Left cardiac atrium (tissue), 4 donors: Measurements from ENCODE around the gene PTGFRN. TPM values are rescaled to one million over a fixed set of nuclear protein-coding genes. Genes with fewer than 3 reads are reported as not detected.

Experiments
- ATAC-seq, 2 donors: fragments of 200-7000 bp; cut with Tn5 transposase; one replicate each; pipeline ENCODE4 v1.9.1; 2020; ENCODE audit warnings: mild to moderate bottlenecking in 2 of 2, moderate library complexity in 2 of 2
- DNase-seq: peaks from one replicate; pipeline ENCODE4 v3.0.0-alpha.2; 2020
- intact Hi-C, 2 donors: fragments of 100-400 bp; cut with DNase I; formaldehyde crosslinking; loops; one replicate each; pipeline versions ENCODE4 v1.14.1 to v1.15.1; 2022 to 2023
- total RNA-seq, 2 donors: library from RNA; stranded (reverse); fragmentation: NEBNext Ultra II Directional; extraction: Animal tissue kit (Norgen Biotek cat#: 25700); gene quantifications; one replicate each; pipeline ENCODE4 v1.2.1, GENCODE V29; 2021
- donor health status: DM: no; HTN: yes; CAD: no.
- donor health status: DM: no; HTN: yes; CAD: no; lungs with severe emphysema.
- donor health status: DM: yes; HTN: yes; CAD: no.
- donor health status: Dilated cardiomyopathy.

Gene PTGFRN
- total RNA-seq, 2 donors from 2014 or later: 159 to 179 TPM

- ATAC-seq (peak; percentile 46 to 53), DNase-seq (peak; percentile 39)
- intact Hi-C loops: no loop called here
Observed at GRCh38 chr1:116983112-116983511, 73.4 kb downstream of the PTGFRN start.

DNA sequence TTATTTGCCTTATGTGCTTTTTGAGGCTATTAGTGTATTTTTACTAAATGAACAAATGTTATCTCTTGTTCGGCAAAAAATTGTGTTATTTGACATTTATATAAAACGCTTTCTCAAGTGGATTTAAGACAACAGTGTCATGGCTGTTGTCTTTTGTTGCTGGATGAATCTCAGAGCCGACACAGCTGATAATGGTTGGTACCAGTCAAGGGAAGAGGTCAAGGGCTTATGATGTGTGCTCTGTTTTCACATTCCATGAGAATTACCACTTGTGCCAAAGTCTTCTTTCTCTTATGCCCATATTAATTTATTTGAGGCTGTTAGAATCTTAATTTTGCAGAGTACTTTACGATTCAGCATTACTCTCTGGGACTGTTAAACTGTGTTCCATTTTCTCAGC lies 74.0 kb downstream of the PTGFRN start:
- no peak for DNase-seq
- peak; percentile 50 to 53 for ATAC-seq
- intact Hi-C loops: no loop called here

- DNase-seq (peak; percentile 33), ATAC-seq (peak; percentile 34 to 58)
- intact Hi-C loops: loop anchor here in 1 of 2 donors (5.0 kb wide), 1 partner anchor 67 kb away; no protein-coding TSS in a partner anchor
Observed at GRCh38 chr1:116984406-116985160, 74.9 kb downstream of the PTGFRN start.

DNA sequence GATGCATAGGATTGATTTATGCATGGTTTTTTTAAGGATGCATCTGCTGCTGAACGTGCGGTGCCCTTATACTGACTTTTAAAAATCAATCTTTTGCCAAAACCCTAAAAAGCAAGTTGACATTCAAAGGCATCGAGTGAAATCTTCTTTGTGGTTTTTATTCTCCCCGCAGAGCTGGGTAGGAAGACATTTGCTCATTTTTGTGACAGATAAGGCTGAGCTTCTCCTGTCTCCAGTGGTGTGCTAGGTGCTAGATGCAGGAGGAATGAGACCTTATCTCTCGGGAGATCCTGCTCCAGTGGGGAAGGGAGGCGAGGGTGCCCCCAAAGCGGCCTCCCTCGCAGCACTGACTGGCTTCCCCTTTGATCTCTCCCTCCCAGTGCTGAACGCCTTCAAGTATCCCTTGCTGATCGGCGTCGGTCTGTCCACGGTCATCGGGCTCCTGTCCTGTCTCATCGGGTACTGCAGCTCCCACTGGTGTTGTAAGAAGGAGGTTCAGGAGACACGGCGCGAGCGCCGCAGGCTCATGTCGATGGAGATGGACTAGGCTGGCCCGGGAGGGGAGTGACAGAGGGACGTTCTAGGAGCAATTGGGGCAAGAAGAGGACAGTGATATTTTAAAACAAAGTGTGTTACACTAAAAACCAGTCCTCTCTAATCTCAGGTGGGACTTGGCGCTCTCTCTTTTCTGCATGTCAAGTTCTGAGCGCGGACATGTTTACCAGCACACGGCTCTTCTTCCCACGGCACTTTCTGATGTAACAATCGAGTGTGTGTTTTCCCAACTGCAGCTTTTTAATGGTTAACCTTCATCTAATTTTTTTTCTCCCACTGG lies 76.9 kb downstream of the PTGFRN start:
- DNase-seq: no peak
- intact Hi-C loops: loop anchor here in 1 of 2 donors (5.0 kb wide), 1 partner anchor 69 kb away; no protein-coding TSS in a partner anchor
- no peak for ATAC-seq

DNA sequence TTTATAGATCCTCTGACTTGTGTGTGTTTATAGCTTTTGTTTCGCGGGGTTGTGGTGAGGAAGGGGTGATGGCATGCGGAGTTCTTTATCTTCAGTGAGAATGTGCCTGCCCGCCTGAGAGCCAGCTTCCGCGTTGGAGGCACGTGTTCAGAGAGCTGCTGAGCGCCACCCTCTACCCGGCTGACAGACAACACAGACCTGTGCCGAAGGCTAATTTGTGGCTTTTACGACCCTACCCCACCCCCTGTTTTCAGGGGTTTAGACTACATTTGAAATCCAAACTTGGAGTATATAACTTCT lies 77.5 kb downstream of the PTGFRN start:
- DNase-seq: peak; percentile 43
- intact Hi-C loops: loop anchor here in 1 of 2 donors (5.0 kb wide), 1 partner anchor 70 kb away; no protein-coding TSS in a partner anchor
- peak; percentile 6 to 19 for ATAC-seq

DNA sequence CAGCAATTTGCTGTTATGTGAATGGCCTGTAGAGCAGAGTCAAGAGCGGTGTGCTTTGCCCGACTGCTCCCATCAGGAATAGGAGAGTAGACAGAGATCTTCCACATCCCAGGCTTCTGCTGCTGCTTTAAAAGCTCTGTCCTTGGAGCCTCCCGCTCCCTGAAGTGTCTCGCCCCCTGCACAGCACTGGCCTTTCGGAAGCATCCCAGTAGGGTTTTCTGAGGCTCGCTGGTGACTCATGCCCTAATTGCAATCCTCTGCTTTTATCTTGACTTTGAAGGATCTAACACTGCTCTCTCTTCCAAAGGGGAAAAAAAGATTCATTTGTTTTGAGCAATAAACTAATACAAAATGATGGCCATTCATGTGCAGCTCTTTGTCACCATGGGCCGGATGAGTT lies 78.5 kb downstream of the PTGFRN start:
- DNase-seq: peak; percentile 49
- ATAC-seq: peak; percentile 20 to 55
- intact Hi-C loops: loop anchor here in 1 of 2 donors (5.0 kb wide), 1 partner anchor 71 kb away; no protein-coding TSS in a partner anchor

- intact Hi-C loops: loop anchor here in 1 of 2 donors (5.0 kb wide), 1 partner anchor 72 kb away; no protein-coding TSS in a partner anchor
- ATAC-seq (no peak), DNase-seq (no peak)
Observed at GRCh38 chr1:116988908-116989307, 79.2 kb downstream of the PTGFRN start.

- intact Hi-C loops: loop anchor here in 1 of 2 donors (5.0 kb wide), 1 partner anchor 73 kb away; no protein-coding TSS in a partner anchor
- ATAC-seq (peak; percentile 1 to 11), DNase-seq (no peak)
Observed at GRCh38 chr1:116989835-116990234, 80.1 kb downstream of the PTGFRN start.

DNA sequence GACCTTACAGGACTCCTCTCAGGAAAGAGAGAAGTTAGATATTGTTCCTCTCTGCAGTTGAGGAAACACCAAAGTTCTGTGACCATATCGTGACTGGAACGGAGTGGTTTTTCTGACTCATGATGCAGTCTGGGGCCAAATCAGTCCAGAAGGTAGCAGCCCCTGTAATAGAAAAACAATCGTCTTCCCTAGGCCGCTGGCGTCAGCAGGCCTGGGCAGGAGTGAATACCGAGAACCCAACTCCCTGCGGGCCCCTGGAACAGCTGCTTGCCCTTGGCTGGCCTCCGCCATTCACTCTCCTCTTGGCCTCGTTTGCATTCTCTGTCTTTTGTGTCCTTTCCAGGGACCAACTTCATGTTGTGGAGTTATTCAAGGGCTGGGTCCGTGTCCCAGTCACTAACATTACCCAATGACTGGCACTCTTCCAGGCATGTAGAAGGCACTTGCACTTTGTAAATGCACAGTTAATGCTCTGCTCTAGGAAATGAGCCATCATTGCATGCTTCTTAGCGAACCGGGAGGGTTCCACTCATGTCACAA lies 81.0 kb downstream of the PTGFRN start:
- intact Hi-C loops: no loop called here
- DNase-seq (peak; percentile 90), ATAC-seq (peak; percentile 88 to 89)

DNA sequence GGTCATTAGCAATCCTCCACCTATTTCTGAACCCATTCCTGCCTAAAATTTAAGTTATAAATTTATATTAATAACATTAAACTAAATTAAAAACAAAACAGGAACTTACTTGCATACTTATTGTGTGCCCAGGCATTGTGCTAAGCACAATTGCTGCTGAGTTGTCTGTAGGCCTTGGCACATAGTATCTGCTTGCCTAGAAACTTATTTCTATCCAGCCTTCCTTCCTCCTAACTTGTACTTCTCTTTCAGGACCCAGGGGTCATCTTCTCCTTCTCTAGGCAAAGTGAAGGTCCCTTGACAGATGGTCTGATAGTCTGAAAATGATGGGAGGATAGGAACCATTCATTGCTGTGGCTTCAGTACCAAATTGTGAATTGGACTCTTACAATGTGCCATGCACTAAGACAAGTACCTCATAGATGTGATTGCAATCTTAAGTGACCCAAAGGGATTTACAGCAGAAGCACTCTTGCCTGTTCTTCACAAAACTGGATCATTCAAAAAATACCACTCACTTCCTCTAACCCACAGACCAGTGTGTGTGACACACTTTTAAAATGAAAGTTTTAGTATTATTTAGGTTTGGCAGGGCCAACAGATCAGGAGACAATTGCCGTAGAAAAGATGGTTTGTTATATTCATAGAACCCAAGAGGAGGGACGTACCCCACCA lies 81.6 kb downstream of the PTGFRN start:
- ATAC-seq (peak in 1 of 2 donors; percentile 12), DNase-seq (no peak)
- intact Hi-C loops: no loop called here

GRCh38 chr1:116991918-116992317 lies 82.2 kb downstream of the PTGFRN start:
- intact Hi-C loops: no loop called here
- no peak for DNase-seq
- ATAC-seq: no peak

DNA sequence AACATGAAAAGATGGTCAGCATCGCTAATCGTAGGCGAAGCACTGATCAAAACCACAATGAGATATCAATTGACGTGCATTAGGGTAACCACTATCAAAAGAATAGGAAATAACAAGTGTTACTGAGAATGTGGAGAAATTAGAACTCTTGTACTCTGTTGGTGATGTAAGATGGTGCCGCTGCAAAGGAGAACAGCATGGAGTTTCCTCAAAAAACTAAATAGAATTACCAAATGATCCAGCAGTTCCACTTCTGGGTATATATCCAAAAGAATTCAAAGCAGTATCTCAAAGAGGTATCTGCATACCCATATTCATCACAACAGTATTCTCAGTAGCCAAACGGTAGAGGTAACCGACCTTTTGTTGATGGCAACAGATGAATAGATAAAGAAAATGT lies 83.6 kb downstream of the PTGFRN start:
- no peak for DNase-seq

DNA sequence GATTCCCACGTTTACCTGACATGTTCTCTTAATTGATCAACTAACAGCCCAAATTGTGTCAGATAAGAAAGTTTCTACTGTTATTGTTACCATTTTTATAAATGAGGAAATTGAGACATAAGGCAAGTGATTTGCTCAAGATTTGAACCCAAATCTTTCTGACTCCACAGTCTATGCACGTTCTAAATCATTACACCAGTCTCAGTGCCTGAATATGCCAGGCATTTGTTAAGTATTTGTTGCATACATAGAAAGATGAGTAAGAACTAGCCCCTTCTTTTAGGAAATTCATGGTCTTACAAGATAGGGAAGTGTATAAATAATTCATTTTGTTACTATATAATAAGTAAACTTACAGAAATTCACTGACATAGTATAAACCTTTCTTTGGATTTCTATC lies 84.7 kb downstream of the PTGFRN start:
- intact Hi-C loops: no loop called here
- no peak for DNase-seq
- no peak for ATAC-seq

More for the DNA sequence above, 83.6 kb downstream of the PTGFRN start:
- intact Hi-C loops: no loop called here
- no peak for ATAC-seq

- intact Hi-C loops: no loop called here
Observed at GRCh38 chr1:116997066-116997465, 87.3 kb downstream of the PTGFRN start.

DNA sequence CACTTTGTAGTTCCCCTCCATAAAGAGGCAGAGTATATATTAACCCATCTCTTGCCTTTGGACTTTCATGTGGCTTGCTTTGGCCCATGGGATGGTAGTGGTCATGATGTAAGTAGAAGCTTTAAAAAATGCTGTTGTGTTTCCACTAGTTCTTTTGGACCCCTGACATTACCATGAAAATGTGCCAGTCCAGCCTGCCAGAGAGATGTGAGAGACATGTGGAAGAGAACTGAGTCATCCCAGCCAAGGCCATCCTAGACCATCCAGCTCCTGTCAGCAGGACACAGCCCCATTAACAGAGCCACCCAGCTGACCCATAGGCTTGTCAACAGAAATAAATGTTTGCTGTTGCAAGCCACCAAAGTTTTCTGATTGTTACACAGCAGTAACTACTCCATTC lies 87.9 kb downstream of the PTGFRN start:
- ATAC-seq (peak in 1 of 2 donors; percentile 61), DNase-seq (no peak)
- intact Hi-C loops: no loop called here

More at GRCh38 chr1:116997066-116997465, 87.3 kb downstream of the PTGFRN start:
- ATAC-seq (no peak), DNase-seq (no peak)

DNA sequence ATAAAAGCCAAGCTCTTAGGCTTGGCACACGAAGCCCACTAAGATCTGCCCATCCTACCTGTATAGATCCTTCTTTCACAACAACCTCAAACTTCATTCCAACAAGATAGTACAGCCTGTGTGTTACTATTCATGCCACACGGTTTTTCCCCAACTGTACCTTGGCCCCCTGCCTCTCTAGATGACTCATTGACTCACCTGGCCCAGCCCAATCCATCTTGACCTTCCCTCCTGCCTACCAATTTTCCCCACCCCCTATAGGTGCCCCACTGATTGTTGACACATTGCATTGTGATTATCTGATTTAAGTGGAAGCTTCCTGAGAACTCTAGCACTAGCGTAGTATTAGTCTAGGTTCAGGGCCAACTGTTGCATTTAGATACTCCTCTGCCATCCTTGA lies 89.9 kb downstream of the PTGFRN start:
- intact Hi-C loops: no loop called here
- DNase-seq: no peak
- no peak for ATAC-seq

GRCh38 chr1:117000142-117000541 lies 90.4 kb downstream of the PTGFRN start:
- no peak for DNase-seq
- no peak for ATAC-seq
- intact Hi-C loops: no loop called here

- no peak for ATAC-seq
- intact Hi-C loops: no loop called here
- DNase-seq: no peak
Observed at GRCh38 chr1:117001254-117001927, 91.7 kb downstream of the PTGFRN start, which contains the start of gene CD101. Gene CD101, plus strand, starts transcription at chr1:117001760. Its CDS starts 58 bp downstream, at chr1:117001818.
